Testis (tissue), 3 donors: ENCODE results near the gene IGSF8. TPM values are rescaled to one million over a fixed set of nuclear protein-coding genes. Genes with fewer than 3 reads are reported as not detected.

ENCODE experiments used
- DNase-seq: peaks from one replicate; pipeline ENCODE4 v3.0.0-alpha.2; 2019
- H3K27ac ChIP-seq, 2 donors: fragments of 200-600 bp; sonication (generic); one replicate each; pipeline ENCODE4 v1.5.1; 2019
- H3K27me3 ChIP-seq: fragments of 200-600 bp; sonication (generic); one replicate; pipeline ENCODE4 v1.5.1; 2019
- H3K36me3 ChIP-seq: fragments of 200-600 bp; sonication (generic); one replicate; pipeline ENCODE4 v1.5.1; 2017; ENCODE audit warnings: low read depth; ENCODE audit errors: missing control alignments
- H3K4me1 ChIP-seq: fragments of 200-600 bp; sonication (generic); one replicate; pipeline ENCODE4 v1.5.1; 2019
- H3K4me3 ChIP-seq, 2 donors: fragments of 200-600 bp; sonication (generic); one replicate each; pipeline ENCODE4 v1.5.1; 2017 to 2019
- H3K9me3 ChIP-seq: fragments of 200-600 bp; sonication (generic); one replicate; pipeline ENCODE4 v1.5.1; 2017
- CTCF ChIP-seq, 3 experiments: fragments of 450-650 bp in 2 of 3; fragments of 200-600 bp in 1 of 3; sonication (generic) in 1 of 3; IDR thresholded peaks; one replicate each; pipeline ENCODE4 v1.5.1; 2016 to 2019; ENCODE audit warnings: antibody characterized with exemption in 3 of 3, mild to moderate bottlenecking in 2 of 3, moderate library complexity in 1 of 3
- POLR2A ChIP-seq: fragments of 450-650 bp; IDR thresholded peaks from one replicate; pipeline ENCODE4 v1.6.1; 2017; ENCODE audit warnings: antibody characterized with exemption, mild to moderate bottlenecking, moderate library complexity
- WGBS, 2 donors: methylation state at CpG; one replicate each; pipeline ENCODE4 v1.1.5; 2018; 5-methylcytosine and 5-hydroxymethylcytosine counted together
- intact Hi-C: fragments of 100-400 bp; cut with DNase I; formaldehyde crosslinking; loops from one replicate; pipeline ENCODE4 v1.15.1; 2023; ENCODE audit warnings: low total_unique reads
- polyA plus RNA-seq: library from polyadenylated mRNA; stranded (reverse); fragments of 350-450 nt; fragmentation: Illumina TruSeq; extraction: RNeasy Lipid Tissue Mini Kit (QIAGEN cat#74804); gene quantifications from one replicate; pipeline ENCODE4 v1.2.3, GENCODE V29; 2014; ENCODE audit warnings: low read depth, low replicate concordance; ENCODE audit not compliant: insufficient read depth
- total RNA-seq, 2 donors: library from RNA; depleted of rRNA; stranded (reverse); fragments of >200 nt; gene quantifications; one replicate each; pipeline ENCODE4 v1.2.3, GENCODE V29; 2016

The IGSF8 gene
- total and polyA plus RNA-seq, 3 donors from 2014 or later: 79.8 to 119 (median 104) TPM

DNA sequence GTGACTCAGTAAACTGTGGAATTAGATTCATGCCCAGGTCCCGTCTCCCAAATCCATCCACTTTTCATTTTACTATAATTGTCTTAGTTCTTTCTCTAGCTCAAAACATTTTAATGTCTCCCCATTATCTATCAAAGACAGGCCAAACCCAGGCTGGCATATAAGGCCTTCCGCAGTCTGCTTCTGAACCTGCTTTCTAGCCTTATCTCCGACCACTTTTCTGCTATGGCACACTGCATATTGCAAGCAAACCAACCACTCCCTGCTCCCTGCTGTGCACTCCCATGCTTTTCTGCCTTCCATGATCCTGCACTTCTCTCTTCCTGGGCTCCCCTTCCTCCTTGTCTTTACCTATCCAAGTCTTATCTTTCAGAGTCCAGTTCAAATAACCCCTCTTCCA is 49.3 kb downstream of the IGSF8 start:
- Histone ChIP-seq H3K4me3 (no peak overlapping the region), H3K27me3 (no peaks in the 10 kb centered on the region), H3K4me1 (peaks cover 13% of the 10 kb centered on the region), H3K27ac (no peak overlapping the region), H3K9me3 (no peaks in the 10 kb centered on the region), H3K36me3 (no peaks in the 10 kb centered on the region)
- no peak for DNase-seq
- intact Hi-C loops: no loop called here
- 81 to 84% methylated on average over 3 of the region's 3 CpGs for WGBS, 2 donors
- TF ChIP-seq CTCF (IDR thresholded peaks at IDR 0.05) (no peak), POLR2A (no peak)

DNA sequence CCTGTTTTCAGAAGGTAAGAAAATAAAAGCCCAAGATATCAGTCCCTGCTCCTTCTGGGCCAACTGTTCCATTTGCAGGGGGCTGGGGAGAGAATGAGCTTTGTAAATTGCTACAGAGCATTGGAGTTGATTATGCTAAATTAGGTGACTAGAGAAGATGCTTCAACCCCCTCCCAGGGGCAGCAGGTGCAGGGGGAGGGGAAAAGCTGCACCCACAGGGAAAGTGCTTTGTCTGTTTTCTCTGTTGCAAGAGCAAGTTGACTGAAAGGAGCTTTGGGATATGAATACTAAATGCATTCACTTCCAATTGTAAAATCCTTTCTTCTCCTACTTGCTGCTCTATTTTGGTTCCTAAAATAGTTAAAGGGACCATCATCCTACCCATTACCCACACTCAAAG is 50.1 kb downstream of the IGSF8 start:
- no peak for DNase-seq
- H3K4me3 ChIP-seq: no peak overlapping the region
- intact Hi-C loops: no loop called here

GRCh38 chr1:160047111-160047991 is 51.1 kb downstream of the IGSF8 start:
- no peak for TF ChIP-seq POLR2A
- TF ChIP-seq CTCF (IDR thresholded peaks at IDR 0.05): no peak
- Histone ChIP-seq H3K4me3 (no peak overlapping the region), H3K4me1 (peaks cover 13% of the 10 kb centered on the region), H3K27ac (no peak overlapping the region), H3K36me3 (no peaks in the 10 kb centered on the region), H3K27me3 (no peaks in the 10 kb centered on the region), H3K9me3 (no peaks in the 10 kb centered on the region)
- WGBS, 2 donors: 65 to 69% methylated on average over 9 of the region's 9 CpGs
- no peak for DNase-seq
- intact Hi-C loops: no loop called here

More for the DNA sequence above, 50.1 kb downstream of the IGSF8 start:
- H3K36me3 ChIP-seq: no peaks in the 10 kb centered on the region
- H3K27ac ChIP-seq: no peak overlapping the region
- H3K4me1 ChIP-seq: peaks cover 13% of the 10 kb centered on the region
- no peaks in the 10 kb centered on the region for H3K9me3 ChIP-seq
- no peak for TF ChIP-seq CTCF (IDR thresholded peaks at IDR 0.05)
- TF ChIP-seq POLR2A: no peak
- no peaks in the 10 kb centered on the region for H3K27me3 ChIP-seq

GRCh38 chr1:160046494-160047110 is 51.8 kb downstream of the IGSF8 start:
- no peak for TF ChIP-seq POLR2A
- TF ChIP-seq CTCF (IDR thresholded peaks at IDR 0.05): peak in 2 of 3 experiments; percentile 52 to 65
- Histone ChIP-seq H3K27me3 (no peaks in the 10 kb centered on the region), H3K4me1 (peaks cover 13% of the 10 kb centered on the region), H3K4me3 (no peak overlapping the region), H3K27ac (no peak overlapping the region), H3K36me3 (no peaks in the 10 kb centered on the region), H3K9me3 (no peaks in the 10 kb centered on the region)
- intact Hi-C loops: no loop called here
- 16 to 22% methylated on average over 11 of the region's 11 CpGs for WGBS, 2 donors
- DNase-seq: peak; percentile 43
